Fibroblast of lung (primary cell): Measurements from ENCODE around the gene JAG2. TPM values are rescaled to one million over a fixed set of nuclear protein-coding genes. Genes with fewer than 3 reads are reported as not detected.

ENCODE experiments used
- DNase-seq, 2 donors: peaks; one replicate each; pipeline versions ENCODE4 v3.0.0 to v3.0.0-alpha.2; 2010; ENCODE audit warnings: low read depth in 2 of 2
- H2AFZ ChIP-seq: 2 replicates; pipeline ENCODE4 v1.5.1; 2012; ENCODE audit warnings: low read length, control low read depth, inconsistent platforms
- H3K27ac ChIP-seq: 2 replicates; pipeline ENCODE4 v1.5.1; 2011; ENCODE audit warnings: low read length, control low read depth; ENCODE audit not compliant: insufficient read depth
- H3K27me3 ChIP-seq: 2 replicates; pipeline ENCODE4 v1.5.1; 2011; ENCODE audit warnings: mild to moderate bottlenecking, low read length; ENCODE audit not compliant: control insufficient read depth, insufficient read depth
- H3K36me3 ChIP-seq: 2 replicates; pipeline ENCODE4 v1.5.1; 2011; ENCODE audit warnings: low read length; ENCODE audit not compliant: control insufficient read depth, insufficient read depth
- H3K4me1 ChIP-seq: 2 replicates; pipeline ENCODE4 v1.5.1; 2011; ENCODE audit warnings: low read length; ENCODE audit not compliant: control insufficient read depth, insufficient read depth; ENCODE audit errors: extremely low read depth
- H3K4me2 ChIP-seq: 2 replicates; pipeline ENCODE4 v1.5.1; 2011; ENCODE audit warnings: low read length, control low read depth; ENCODE audit not compliant: insufficient read depth; ENCODE audit errors: extremely low read depth
- H3K4me3 ChIP-seq, 4 experiments: fragments of 200-600 bp in 1 of 4; sonication (generic) in 1 of 4; replicated peaks in 1 of 4; 2 replicates each; pipeline ENCODE4 v1.5.1; 2011 to 2016; ENCODE audit warnings: low read length in 4 of 4, low read depth in 3 of 4, mild to moderate bottlenecking in 3 of 4, control low read depth in 2 of 4, inconsistent platforms in 1 of 4, mixed read lengths in 1 of 4; ENCODE audit not compliant: insufficient read depth in 1 of 4; ENCODE audit errors: control extremely low read depth in 1 of 4
- H3K79me2 ChIP-seq: 2 replicates; pipeline ENCODE4 v1.5.1; 2012; ENCODE audit warnings: mild to moderate bottlenecking, low read length, inconsistent platforms; ENCODE audit not compliant: control insufficient read depth, insufficient read depth
- H3K9ac ChIP-seq: 2 replicates; pipeline ENCODE4 v1.5.1; 2011; ENCODE audit warnings: mild to moderate bottlenecking, low read length, control low read depth; ENCODE audit not compliant: insufficient read depth
- H3K9me3 ChIP-seq: 2 replicates; pipeline ENCODE4 v1.5.1; 2012; ENCODE audit warnings: low read depth, low read length; ENCODE audit not compliant: control insufficient read depth, insufficient read depth
- H4K20me1 ChIP-seq: 2 replicates; pipeline ENCODE4 v1.5.1; 2011; ENCODE audit warnings: low read length; ENCODE audit not compliant: control insufficient read depth, insufficient read depth; ENCODE audit errors: extremely low read depth
- CTCF ChIP-seq, 2 donors: IDR thresholded peaks in 1 of 2; conservative IDR thresholded peaks in 1 of 2; 1 replicate in 1 of 2; 2 replicates in 1 of 2; pipeline ENCODE4 v1.5.1; 2011 to 2012; ENCODE audit warnings: low read length in 2 of 2, control low read depth in 1 of 2, inconsistent platforms in 1 of 2, low read depth in 1 of 2, mild to moderate bottlenecking in 1 of 2
- EZH2 ChIP-seq: IDR thresholded peaks from 2 replicates; pipeline ENCODE4 v1.5.1; 2012; ENCODE audit warnings: low read length, control low read depth, mild to moderate bottlenecking; ENCODE audit errors: missing control alignments
- polyA plus RNA-seq, 2 donors: library from polyadenylated mRNA; depleted of rRNA in 1 of 2; stranded (reverse) in 1 of 2; unstranded in 1 of 2; fragments of >200 nt; gene quantifications; 2 replicates each; pipeline ENCODE4 v1.2.1, GENCODE V29; 2011 to 2012; ENCODE audit warnings: missing spikeins in 1 of 2
- total RNA-seq: library from RNA; depleted of rRNA; stranded (reverse); fragments of >200 nt; gene quantifications from 2 replicates; pipeline ENCODE4 v1.2.1, GENCODE V29; 2014

Gene JAG2
- total and polyA plus RNA-seq, 2 donors (not counting 1 experiment from before 2014, with no cell fraction given), result 0.51 to 1.8 TPM

- Histone ChIP-seq H3K9me3 (no peaks in the 10 kb centered on the region), H3K27ac (no peak overlapping the region), H3K27me3 (peaks cover 3% of the 10 kb centered on the region), H3K79me2 (no peaks in the 10 kb centered on the region), H3K36me3 (no peaks in the 10 kb centered on the region), H3K4me3 (peak overlapping the region; percentile 40 to 86 (median 70)), H2AFZ (peak overlapping the region; percentile 64), H3K4me1 (peaks cover 17% of the 10 kb centered on the region), H4K20me1 (no peaks in the 10 kb centered on the region), H3K4me2 (peak overlapping the region; percentile 80), H3K9ac (peak overlapping the region; percentile 42)
- TF ChIP-seq EZH2 (no peak), CTCF (conservative IDR thresholded peaks at IDR 0.05 in 1 of 2, IDR thresholded peaks at IDR 0.05 in 1 of 2; ENCODE audit: low read depth in 1 of 2, low read length in 2 of 2) (no peak)
- DNase-seq, result no peak
These were observed 74.2 kb downstream of the JAG2 start for GRCh38 chr14:105094193-105094907.

DNA sequence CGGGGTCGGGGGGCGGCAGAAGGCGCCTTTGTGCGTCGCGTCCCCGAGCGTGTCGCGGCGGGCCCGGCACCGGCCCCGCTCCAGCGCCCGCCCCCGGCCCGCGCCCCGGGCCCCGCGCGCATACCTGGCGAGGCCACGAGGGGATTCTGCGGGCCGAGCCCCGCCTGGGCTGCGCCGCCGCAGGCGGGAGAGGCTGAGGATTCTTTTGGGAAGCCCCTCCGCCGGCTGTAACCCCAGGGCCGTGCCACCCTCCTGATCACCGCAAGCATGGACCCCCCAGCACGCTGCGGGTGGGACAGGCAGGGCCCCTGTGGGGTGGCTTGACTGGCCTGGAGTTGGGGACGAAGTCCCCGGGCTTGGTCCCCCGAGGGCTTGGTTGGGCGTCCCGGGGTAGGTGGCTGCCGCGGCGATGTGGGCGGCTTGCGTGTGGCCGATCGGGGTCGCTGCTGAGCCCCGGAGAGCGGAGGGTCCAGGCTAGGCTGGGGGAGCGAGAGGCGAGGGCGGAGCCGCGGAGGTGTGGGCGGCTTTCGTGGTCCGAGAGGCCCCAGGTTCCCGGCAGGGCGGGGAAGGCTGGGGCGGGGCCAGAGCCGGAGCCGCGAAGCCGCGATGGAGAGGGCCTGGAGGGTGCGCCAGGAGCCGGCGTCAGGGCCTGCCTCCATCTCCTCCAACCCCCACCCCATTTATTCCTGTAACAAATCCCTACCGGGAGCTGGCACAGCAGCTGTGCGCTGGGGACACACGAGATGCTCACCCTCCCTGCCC lies 75.0 kb downstream of the JAG2 start:
- TF ChIP-seq EZH2 (no peak), CTCF (conservative IDR thresholded peaks at IDR 0.05 in 1 of 2, IDR thresholded peaks at IDR 0.05 in 1 of 2; ENCODE audit: low read depth in 1 of 2, low read length in 2 of 2) (peak; percentile 43 to 51)
- H3K4me1 ChIP-seq, result peaks cover 24% of the 10 kb centered on the region
- peak overlapping the region; percentile 71 for H3K9ac ChIP-seq

GRCh38 chr14:105093038-105093430 lies 75.5 kb downstream of the JAG2 start:
- no peak for TF ChIP-seq EZH2
- no peak for TF ChIP-seq CTCF (conservative IDR thresholded peaks at IDR 0.05 in 1 of 2, IDR thresholded peaks at IDR 0.05 in 1 of 2; ENCODE audit: low read depth in 1 of 2, low read length in 2 of 2)
- no peaks in the 10 kb centered on the region for H3K79me2 ChIP-seq
- H3K9ac ChIP-seq, result peak overlapping the region; percentile 71
- peak overlapping the region; percentile 64 for H3K4me2 ChIP-seq
- H3K36me3 ChIP-seq, result no peaks in the 10 kb centered on the region
- peak; percentile 43 to 70 for DNase-seq
- peak overlapping the region; percentile 15 to 86 (median 56) for H3K4me3 ChIP-seq
- H3K4me1 ChIP-seq, result peaks cover 29% of the 10 kb centered on the region
- H2AFZ ChIP-seq, result no peak overlapping the region
- H3K27ac ChIP-seq, result no peak overlapping the region
- no peaks in the 10 kb centered on the region for H3K9me3 ChIP-seq
- H4K20me1 ChIP-seq, result no peaks in the 10 kb centered on the region
- peaks cover 3% of the 10 kb centered on the region for H3K27me3 ChIP-seq

More for the DNA sequence above, 75.0 kb downstream of the JAG2 start:
- Histone ChIP-seq H3K9me3 (no peaks in the 10 kb centered on the region), H3K36me3 (no peaks in the 10 kb centered on the region), H3K79me2 (no peaks in the 10 kb centered on the region), H4K20me1 (no peaks in the 10 kb centered on the region), H3K27me3 (peaks cover 3% of the 10 kb centered on the region), H3K4me3 (peak overlapping the region; percentile 61 to 86 (median 70)), H3K27ac (peak overlapping the region; percentile 43), H3K4me2 (peak overlapping the region; percentile 93), H2AFZ (peak overlapping the region; percentile 64)
- DNase-seq, result peak; percentile 61 to 83
